Osteocyte (in vitro differentiated cells): ENCODE results near the gene CACNA2D3. TPM values are rescaled to one million over a fixed set of nuclear protein-coding genes. Genes with fewer than 3 reads are reported as not detected.
"Not testable (repeated sequence)": the region's sequence is repeated elsewhere in the genome, so short reads cannot be mapped to it uniquely, and the experiment has no call there.

Experiments
- DNase-seq: peaks from one replicate; pipeline ENCODE4 v3.0.0; 2021; ENCODE audit warnings: mixed read lengths; ENCODE audit not compliant: unreplicated experiment; ENCODE audit errors: extremely low spot score
- H3K27ac Mint-ChIP-seq: one replicate; pipeline ENCODE4 v1.8.0; 2021; ENCODE audit warnings: mild to moderate bottlenecking, mixed read lengths; ENCODE audit not compliant: unreplicated experiment
- H3K27me3 Mint-ChIP-seq: one replicate; pipeline ENCODE4 v1.8.0; 2021; ENCODE audit warnings: mixed read lengths; ENCODE audit not compliant: unreplicated experiment
- H3K36me3 Mint-ChIP-seq: one replicate; pipeline ENCODE4 v1.8.0; 2021; ENCODE audit warnings: mixed read lengths; ENCODE audit not compliant: unreplicated experiment
- H3K4me1 Mint-ChIP-seq: one replicate; pipeline ENCODE4 v1.8.0; 2021; ENCODE audit warnings: mixed read lengths; ENCODE audit not compliant: unreplicated experiment
- H3K4me3 Mint-ChIP-seq: one replicate; pipeline ENCODE4 v1.8.0; 2021; ENCODE audit warnings: mild to moderate bottlenecking, moderate library complexity, mixed read lengths; ENCODE audit not compliant: unreplicated experiment
- H3K9me3 Mint-ChIP-seq: one replicate; pipeline ENCODE4 v1.8.0; 2021; ENCODE audit warnings: mixed read lengths; ENCODE audit not compliant: unreplicated experiment
- CTCF ChIP-seq: fragments of 200-600 bp; sonication (generic); IDR thresholded peaks from 2 replicates; pipeline ENCODE4 v1.5.0; 2021; ENCODE audit warnings: antibody characterized with exemption, mild to moderate bottlenecking, moderate library complexity
- total RNA-seq: library from RNA; stranded (reverse); gene quantifications from 2 replicates; pipeline ENCODE4 v1.2.1, GENCODE V29; 2021

Gene CACNA2D3
- total RNA-seq, 1 donor from 2014 or later = 0.46 TPM

- Mint-ChIP-seq H3K36me3 (no peaks in the 10 kb centered on the region), H3K9me3 (no peaks in the 10 kb centered on the region), H3K4me1 (no peaks in the 10 kb centered on the region), H3K27me3 (peaks cover 5% of the 10 kb centered on the region), H3K27ac (no peak overlapping the region), H3K4me3 (no peak overlapping the region)
- TF ChIP-seq CTCF = no peak
- no peak for DNase-seq
Observed at GRCh38 chr3:54093491-54094248, 28.7 kb upstream of the CACNA2D3 start.

- H3K36me3 Mint-ChIP-seq = no peaks in the 10 kb centered on the region
- no peaks in the 10 kb centered on the region for H3K4me1 Mint-ChIP-seq
- H3K9me3 Mint-ChIP-seq = no peaks in the 10 kb centered on the region
- H3K27me3 Mint-ChIP-seq = no peaks in the 10 kb centered on the region
- no peak for DNase-seq
- no peak for TF ChIP-seq CTCF
- H3K27ac Mint-ChIP-seq = no peak overlapping the region
- no peak overlapping the region for H3K4me3 Mint-ChIP-seq
Observed at GRCh38 chr3:54094926-54095325, 27.4 kb upstream of the CACNA2D3 start.

GRCh38 chr3:54099381-54099780, 23.0 kb upstream of the CACNA2D3 start:
- no peak for TF ChIP-seq CTCF
- H3K4me1 Mint-ChIP-seq = no peaks in the 10 kb centered on the region
- no peaks in the 10 kb centered on the region for H3K36me3 Mint-ChIP-seq
- DNase-seq = no peak
- peaks cover 4% of the 10 kb centered on the region for H3K27me3 Mint-ChIP-seq
- no peaks in the 10 kb centered on the region for H3K9me3 Mint-ChIP-seq
- H3K4me3 Mint-ChIP-seq = no peak overlapping the region
- H3K27ac Mint-ChIP-seq = no peak overlapping the region

GRCh38 chr3:54104084-54104483, 18.3 kb upstream of the CACNA2D3 start:
- Mint-ChIP-seq H3K4me1 (no peaks in the 10 kb centered on the region), H3K27me3 (peaks cover 4% of the 10 kb centered on the region), H3K4me3 (no peak overlapping the region), H3K27ac (no peak overlapping the region), H3K9me3 (peaks cover 9% of the 10 kb centered on the region), H3K36me3 (no peaks in the 10 kb centered on the region)
- TF ChIP-seq CTCF = no peak
- no peak for DNase-seq

GRCh38 chr3:54116129-54116528, 6.2 kb upstream of the CACNA2D3 start:
- peak; percentile 4 for DNase-seq
- H3K27ac Mint-ChIP-seq, H3K4me3 Mint-ChIP-seq, H3K36me3 Mint-ChIP-seq, H3K4me1 Mint-ChIP-seq: not testable (repeated sequence)
- Mint-ChIP-seq H3K27me3 (peaks cover 18% of the 10 kb centered on the region), H3K9me3 (peaks cover 12% of the 10 kb centered on the region)
